ENCODE data around the gene STX18.
"Not testable (repeated sequence)": the region's sequence is repeated elsewhere in the genome, so short reads cannot be mapped to it uniquely, and the experiment has no call there.

STX18 gene

DNA sequence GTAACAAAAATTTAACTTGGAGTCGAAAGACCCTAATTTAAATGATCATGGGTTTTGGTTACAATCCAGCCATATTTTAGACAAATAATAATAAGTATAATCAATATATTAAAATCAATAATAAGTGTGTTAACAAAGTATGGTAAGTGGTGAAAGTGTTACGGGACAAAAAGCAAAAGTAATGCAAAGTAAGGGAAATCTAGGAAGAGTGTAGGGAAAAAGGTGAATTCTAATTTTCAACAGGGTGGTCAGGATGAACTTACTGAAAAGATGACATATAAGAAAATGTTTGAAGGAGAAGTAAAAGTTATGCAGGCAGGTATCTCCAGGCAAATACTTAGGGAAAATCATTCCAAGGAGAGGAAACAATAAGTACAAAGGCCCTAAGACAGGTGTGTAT, 32.3 kb downstream of the STX18 start:
- no peak overlapping the region for H3K4me3 ChIP-seq (ENCODE audit: low read length)
- H3K36me3 ChIP-seq (ENCODE audit: control insufficient read depth, insufficient read depth, low read length, severe bottlenecking): no peaks in the 10 kb centered on the region
- peaks cover 7% of the 10 kb centered on the region for H3K4me1 ChIP-seq (ENCODE audit: control insufficient read depth, insufficient read depth, low read length)
- no peaks in the 10 kb centered on the region for H3K27me3 ChIP-seq (replicated peaks; ENCODE audit: control insufficient read depth, insufficient read depth, low read length)
- H3K9ac ChIP-seq (ENCODE audit: low read length): no peak overlapping the region
- no peaks in the 10 kb centered on the region for H3K9me3 ChIP-seq (ENCODE audit: control insufficient read depth, low read length)
- no peak for DNase-seq (ENCODE audit: low read depth)

DNA sequence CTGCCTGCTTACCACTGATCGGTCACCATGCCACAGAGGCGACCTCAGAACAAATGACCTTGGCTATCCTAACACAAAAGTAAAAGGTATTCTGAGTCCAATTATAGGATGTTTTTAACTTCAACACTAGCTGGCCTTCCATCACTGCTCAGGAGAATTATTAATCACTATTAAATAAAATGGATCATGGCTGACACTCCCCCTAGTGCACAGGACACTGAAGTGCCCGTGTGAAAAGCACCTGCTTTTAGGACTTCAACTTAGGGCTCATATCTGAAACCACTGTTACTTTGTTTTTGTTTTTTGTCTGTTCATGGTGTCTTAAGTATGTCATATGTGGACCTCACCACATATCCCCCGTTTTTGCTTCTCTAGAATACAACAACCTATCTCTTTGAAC, 33.9 kb downstream of the STX18 start:
- no peaks in the 10 kb centered on the region for H3K27me3 ChIP-seq (replicated peaks; ENCODE audit: control insufficient read depth, insufficient read depth, low read length)
- H3K4me3 ChIP-seq (ENCODE audit: low read length): no peak overlapping the region
- H3K36me3 ChIP-seq (ENCODE audit: control insufficient read depth, insufficient read depth, low read length, severe bottlenecking): no peaks in the 10 kb centered on the region
- no peaks in the 10 kb centered on the region for H3K9me3 ChIP-seq (ENCODE audit: control insufficient read depth, low read length)
- H3K9ac ChIP-seq (ENCODE audit: low read length): no peak overlapping the region
- H3K4me1 ChIP-seq (ENCODE audit: control insufficient read depth, insufficient read depth, low read length): peaks cover 10% of the 10 kb centered on the region
- no peak for DNase-seq (ENCODE audit: low read depth)

GRCh38 chr4:4507403-4507802, 34.4 kb downstream of the STX18 start:
- Histone ChIP-seq H3K27me3 (replicated peaks; ENCODE audit: control insufficient read depth, insufficient read depth, low read length) (no peaks in the 10 kb centered on the region), H3K9me3 (ENCODE audit: control insufficient read depth, low read length) (no peaks in the 10 kb centered on the region), H3K9ac (ENCODE audit: low read length) (no peak overlapping the region), H3K4me3 (ENCODE audit: low read length) (no peak overlapping the region), H3K4me1 (ENCODE audit: control insufficient read depth, insufficient read depth, low read length) (peaks cover 10% of the 10 kb centered on the region), H3K36me3 (ENCODE audit: control insufficient read depth, insufficient read depth, low read length, severe bottlenecking) (no peaks in the 10 kb centered on the region)
- no peak for DNase-seq (ENCODE audit: low read depth)

DNA sequence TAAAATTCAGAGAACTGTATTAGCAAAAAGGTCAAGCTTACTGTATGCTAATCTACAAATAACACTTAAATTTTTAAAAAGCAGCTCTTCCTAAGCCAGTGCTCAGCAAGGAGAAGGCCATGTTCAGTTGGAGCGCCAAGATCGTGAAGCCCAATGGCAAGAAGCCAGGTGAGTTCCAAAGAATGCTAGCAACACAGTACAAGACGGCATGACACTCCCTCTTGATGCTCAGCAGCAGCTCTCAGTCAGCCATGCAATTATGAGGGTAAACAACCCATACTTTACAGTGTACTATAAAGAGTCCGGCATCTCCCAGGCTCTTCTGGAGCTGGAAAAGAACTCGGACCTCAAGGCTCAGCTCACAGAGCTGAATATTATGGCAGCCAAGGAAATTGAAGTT, 34.9 kb downstream of the STX18 start:
- Histone ChIP-seq H3K9ac (ENCODE audit: low read length) (no peak overlapping the region), H3K4me1 (ENCODE audit: control insufficient read depth, insufficient read depth, low read length) (peaks cover 10% of the 10 kb centered on the region), H3K4me3 (ENCODE audit: low read length) (no peak overlapping the region), H3K36me3 (ENCODE audit: control insufficient read depth, insufficient read depth, low read length, severe bottlenecking) (no peaks in the 10 kb centered on the region), H3K9me3 (ENCODE audit: control insufficient read depth, low read length) (no peaks in the 10 kb centered on the region), H3K27me3 (replicated peaks; ENCODE audit: control insufficient read depth, insufficient read depth, low read length) (no peaks in the 10 kb centered on the region)
- no peak for DNase-seq (ENCODE audit: low read depth)

DNA sequence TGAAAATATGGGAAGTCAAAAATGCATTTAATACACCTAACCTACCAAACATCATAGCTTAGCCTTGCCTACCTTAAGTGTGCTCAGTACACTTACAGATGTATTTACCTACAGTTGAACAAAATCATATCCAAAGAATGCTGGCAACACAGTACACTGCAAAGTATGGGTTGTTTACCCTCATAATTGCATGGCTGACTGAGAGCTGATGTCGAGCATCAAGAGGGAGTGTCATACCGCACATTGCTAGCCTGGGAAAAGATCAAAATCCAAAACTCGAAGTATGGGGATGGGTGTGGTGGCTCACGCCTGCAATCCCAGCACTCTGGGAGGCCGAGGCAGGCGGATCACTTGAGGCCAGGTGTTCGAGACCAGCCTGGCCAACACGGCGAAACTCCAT, 36.6 kb downstream of the STX18 start:
- not testable (repeated sequence) for H3K27me3 ChIP-seq (replicated peaks; ENCODE audit: control insufficient read depth, insufficient read depth, low read length)

GRCh38 chr4:4504783-4505182, 37.1 kb downstream of the STX18 start:
- Histone ChIP-seq H3K4me3 (ENCODE audit: low read length) (no peak overlapping the region), H3K4me1 (ENCODE audit: control insufficient read depth, insufficient read depth, low read length) (peaks cover 12% of the 10 kb centered on the region), H3K9ac (ENCODE audit: low read length) (no peak overlapping the region), H3K36me3 (ENCODE audit: control insufficient read depth, insufficient read depth, low read length, severe bottlenecking) (no peaks in the 10 kb centered on the region), H3K27me3 (replicated peaks; ENCODE audit: control insufficient read depth, insufficient read depth, low read length) (no peaks in the 10 kb centered on the region), H3K9me3 (ENCODE audit: control insufficient read depth, low read length) (no peaks in the 10 kb centered on the region)
- DNase-seq (ENCODE audit: low read depth): peak; percentile 48

More for the DNA sequence above, 36.6 kb downstream of the STX18 start:
- not testable (repeated sequence) for H3K9ac ChIP-seq (ENCODE audit: low read length); H3K9me3 ChIP-seq (ENCODE audit: control insufficient read depth, low read length); H3K4me3 ChIP-seq (ENCODE audit: low read length); DNase-seq (ENCODE audit: low read depth); H3K36me3 ChIP-seq (ENCODE audit: control insufficient read depth, insufficient read depth, low read length, severe bottlenecking)
- H3K4me1 ChIP-seq (ENCODE audit: control insufficient read depth, insufficient read depth, low read length): peaks cover 10% of the 10 kb centered on the region

DNA sequence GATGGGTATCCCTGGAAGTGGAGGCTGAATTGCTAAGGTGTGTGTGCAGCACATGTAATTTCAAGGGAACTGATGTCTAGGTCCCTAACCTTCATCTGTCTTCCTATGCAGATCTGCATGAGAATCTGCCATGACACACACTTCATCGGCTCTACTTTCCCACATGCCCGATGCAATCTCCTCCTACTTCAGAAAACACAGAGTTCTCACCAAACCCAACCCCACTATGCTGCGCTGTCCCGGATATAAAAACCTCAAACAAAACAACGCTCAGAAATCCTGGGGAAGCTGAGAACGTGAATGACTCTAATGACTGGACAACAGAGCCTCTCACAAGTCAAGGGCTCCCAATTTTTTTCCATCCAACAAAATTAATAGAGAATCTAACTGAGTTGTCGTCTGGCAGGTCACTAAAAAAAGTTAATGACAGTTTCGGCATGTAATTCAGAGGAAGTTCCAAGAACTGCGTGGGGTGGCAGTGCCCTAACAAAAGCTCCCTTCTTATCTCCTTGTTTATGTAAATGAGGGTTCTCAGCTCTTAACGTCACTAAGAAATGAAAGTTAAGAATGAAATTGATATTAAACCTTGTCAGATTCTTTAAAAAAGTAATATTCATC, 39.0 kb downstream of the STX18 start:
- H3K27me3 ChIP-seq (replicated peaks; ENCODE audit: control insufficient read depth, insufficient read depth, low read length): no peaks in the 10 kb centered on the region
- peaks cover 15% of the 10 kb centered on the region for H3K4me1 ChIP-seq (ENCODE audit: control insufficient read depth, insufficient read depth, low read length)
- no peaks in the 10 kb centered on the region for H3K36me3 ChIP-seq (ENCODE audit: control insufficient read depth, insufficient read depth, low read length, severe bottlenecking)
- no peak overlapping the region for H3K4me3 ChIP-seq (ENCODE audit: low read length)
- H3K9me3 ChIP-seq (ENCODE audit: control insufficient read depth, low read length): no peaks in the 10 kb centered on the region
- no peak for DNase-seq (ENCODE audit: low read depth)
- no peak overlapping the region for H3K9ac ChIP-seq (ENCODE audit: low read length)

DNA sequence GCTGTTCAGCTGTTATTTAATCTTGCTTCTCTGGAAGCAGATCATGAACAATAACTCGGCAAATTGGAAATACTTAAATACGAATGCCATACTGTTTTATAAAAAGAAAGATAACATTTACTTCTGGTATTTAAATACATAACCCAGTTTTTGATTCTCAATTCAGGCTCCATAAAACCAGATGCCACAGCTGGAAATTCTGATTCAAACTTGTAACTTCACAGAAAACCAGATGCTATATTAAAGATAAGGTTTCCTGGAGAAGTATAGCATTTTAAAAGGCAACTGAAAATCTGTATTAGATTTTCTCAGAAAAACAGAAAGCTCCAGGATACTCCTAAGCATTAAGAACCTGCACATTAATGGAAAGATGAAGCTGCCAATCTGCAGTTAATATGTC, 40.2 kb downstream of the STX18 start:
- no peaks in the 10 kb centered on the region for H3K36me3 ChIP-seq (ENCODE audit: control insufficient read depth, insufficient read depth, low read length, severe bottlenecking)
- DNase-seq (ENCODE audit: low read depth): no peak
- H3K4me1 ChIP-seq (ENCODE audit: control insufficient read depth, insufficient read depth, low read length): peaks cover 27% of the 10 kb centered on the region
- no peak overlapping the region for H3K4me3 ChIP-seq (ENCODE audit: low read length)
- H3K9ac ChIP-seq (ENCODE audit: low read length): no peak overlapping the region
- H3K9me3 ChIP-seq (ENCODE audit: control insufficient read depth, low read length): no peaks in the 10 kb centered on the region
- no peaks in the 10 kb centered on the region for H3K27me3 ChIP-seq (replicated peaks; ENCODE audit: control insufficient read depth, insufficient read depth, low read length)

GRCh38 chr4:4499438-4500123, 42.3 kb downstream of the STX18 start:
- Histone ChIP-seq H3K9ac (ENCODE audit: low read length) (no peak overlapping the region), H3K4me3 (ENCODE audit: low read length) (no peak overlapping the region), H3K9me3 (ENCODE audit: control insufficient read depth, low read length) (no peaks in the 10 kb centered on the region), H3K36me3 (ENCODE audit: control insufficient read depth, insufficient read depth, low read length, severe bottlenecking) (no peaks in the 10 kb centered on the region), H3K27me3 (replicated peaks; ENCODE audit: control insufficient read depth, insufficient read depth, low read length) (no peaks in the 10 kb centered on the region), H3K4me1 (ENCODE audit: control insufficient read depth, insufficient read depth, low read length) (peaks cover 29% of the 10 kb centered on the region)
- DNase-seq (ENCODE audit: low read depth): no peak

DNA sequence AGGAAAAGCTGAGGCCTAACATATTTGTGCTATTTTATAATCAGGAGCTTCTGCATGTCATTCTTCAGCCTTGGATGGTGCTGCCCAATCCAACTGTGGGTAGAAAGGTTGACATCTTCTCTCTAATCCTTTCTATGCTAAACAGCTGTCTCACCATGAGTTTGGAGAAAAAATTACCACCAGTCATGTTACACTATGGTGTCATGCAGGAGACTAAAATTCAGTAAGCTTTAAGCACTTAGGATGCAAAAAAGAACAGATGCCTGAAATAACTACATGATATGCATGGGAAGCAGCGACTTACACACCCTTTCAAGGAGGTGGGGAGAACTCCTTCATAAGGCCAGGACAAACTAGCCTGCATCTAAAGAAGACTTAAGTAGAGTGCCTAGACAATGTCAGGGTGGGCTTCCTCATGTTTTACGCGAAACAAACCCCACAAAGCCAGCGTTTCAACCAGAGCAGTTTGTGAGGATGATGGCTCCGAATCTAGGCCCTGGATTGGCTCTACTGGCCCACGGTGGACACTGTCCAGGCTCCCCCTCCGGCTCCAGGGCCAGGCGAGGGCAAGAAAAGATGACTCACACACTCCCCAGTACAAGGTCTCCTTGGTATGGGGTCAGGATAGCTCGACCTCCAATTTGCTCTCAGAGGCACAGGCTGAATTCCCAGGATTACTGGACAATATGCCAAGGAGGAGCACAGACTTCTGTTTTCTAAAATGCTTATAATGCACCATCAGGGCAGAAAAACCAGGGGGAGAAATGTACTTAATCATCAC, 45.1 kb downstream of the STX18 start:
- no peaks in the 10 kb centered on the region for H3K27me3 ChIP-seq (replicated peaks; ENCODE audit: control insufficient read depth, insufficient read depth, low read length)
- peaks cover 39% of the 10 kb centered on the region for H3K4me1 ChIP-seq (ENCODE audit: control insufficient read depth, insufficient read depth, low read length)
- DNase-seq (ENCODE audit: low read depth): no peak
- H3K9me3 ChIP-seq (ENCODE audit: control insufficient read depth, low read length): no peaks in the 10 kb centered on the region
- no peak overlapping the region for H3K9ac ChIP-seq (ENCODE audit: low read length)
- H3K36me3 ChIP-seq (ENCODE audit: control insufficient read depth, insufficient read depth, low read length, severe bottlenecking): no peaks in the 10 kb centered on the region
- peak overlapping the region; percentile 18 for H3K4me3 ChIP-seq (ENCODE audit: low read length)

DNA sequence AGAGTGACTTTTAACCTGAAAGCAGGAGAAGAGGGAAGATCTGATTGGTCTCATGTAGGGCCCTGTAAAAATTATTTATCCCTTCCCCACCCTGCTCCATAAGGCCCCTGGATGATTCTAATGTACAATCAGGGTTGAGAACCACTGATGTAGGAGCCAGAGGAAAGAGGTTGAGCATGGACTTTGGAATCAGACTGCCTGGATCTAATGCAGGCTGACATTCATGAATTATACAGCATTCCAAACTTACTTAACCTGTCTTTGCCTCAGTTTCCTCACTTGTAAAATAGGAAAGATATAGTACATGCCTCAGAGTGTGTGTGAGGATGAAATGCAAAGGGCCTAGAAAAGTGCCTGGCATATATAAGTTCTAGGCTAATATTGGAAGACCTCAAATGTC, 47.0 kb downstream of the STX18 start:
- DNase-seq (ENCODE audit: low read depth): no peak
- no peak overlapping the region for H3K4me3 ChIP-seq (ENCODE audit: low read length)
- H3K4me1 ChIP-seq (ENCODE audit: control insufficient read depth, insufficient read depth, low read length): peaks cover 56% of the 10 kb centered on the region

More for the DNA sequence above, 47.0 kb downstream of the STX18 start:
- Histone ChIP-seq H3K27me3 (replicated peaks; ENCODE audit: control insufficient read depth, insufficient read depth, low read length) (no peaks in the 10 kb centered on the region), H3K36me3 (ENCODE audit: control insufficient read depth, insufficient read depth, low read length, severe bottlenecking) (no peaks in the 10 kb centered on the region), H3K9ac (ENCODE audit: low read length) (no peak overlapping the region), H3K9me3 (ENCODE audit: control insufficient read depth, low read length) (no peaks in the 10 kb centered on the region)

Measured in adipocyte (in vitro differentiated cells).